Body of pancreas (tissue), 4 donors: ENCODE data around the gene PDZD2. TPM values are rescaled to one million over a fixed set of nuclear protein-coding genes. Genes with fewer than 3 reads are reported as not detected.

Experiments used
- ATAC-seq: fragments of 150-250 bp; one replicate; pipeline ENCODE4 v1.9.1; 2016
- DNase-seq, 4 donors: peaks; one replicate each; pipeline ENCODE4 v3.0.0-alpha.2; 2019
- H3K27ac ChIP-seq, 4 donors: fragments of 200-600 bp; sonication (generic); 1 replicate in 3 of 4; 2 replicates in 1 of 4; pipeline versions ENCODE4 v1.5.1 to v1.6.1; 2016 to 2019; ENCODE audit warnings: mild to moderate bottlenecking in 1 of 4, mixed read lengths in 1 of 4, moderate library complexity in 1 of 4
- H3K27me3 ChIP-seq, 2 donors: fragments of 200-600 bp; sonication (generic); one replicate each; pipeline ENCODE4 v1.6.0; 2016; ENCODE audit warnings: mild to moderate bottlenecking in 1 of 2
- H3K36me3 ChIP-seq, 2 donors: fragments of 200-600 bp; sonication (generic); replicated peaks in 1 of 2; 2 replicates each; pipeline ENCODE4 v1.5.1; 2016; ENCODE audit warnings: low read depth in 2 of 2; ENCODE audit not compliant: insufficient read depth in 1 of 2
- H3K4me1 ChIP-seq: fragments of 200-600 bp; sonication (generic); one replicate; pipeline ENCODE4 v1.6.0; 2016
- H3K4me3 ChIP-seq, 2 donors: fragments of 200-600 bp; sonication (generic); 1 replicate in 1 of 2; 2 replicates in 1 of 2; pipeline ENCODE4 v1.5.1; 2016 to 2019
- H3K9me3 ChIP-seq, 3 donors: fragments of 200-600 bp; sonication (generic); 1 replicate in 2 of 3; 2 replicates in 1 of 3; pipeline ENCODE4 v1.5.1; 2016
- CTCF ChIP-seq, 7 experiments: fragments of 450-650 bp in 4 of 7; fragments of 200-600 bp in 3 of 7; sonication (generic) in 3 of 7; IDR thresholded peaks; one replicate each; pipeline ENCODE4 v1.5.1; 2016 to 2019; ENCODE audit warnings: antibody characterized with exemption in 7 of 7
- POLR2A ChIP-seq, 3 donors: fragments of 450-650 bp; IDR thresholded peaks; one replicate each; pipeline ENCODE4 v1.6.1; 2016; ENCODE audit warnings: antibody characterized with exemption in 3 of 3, mild to moderate bottlenecking in 2 of 3
- WGBS, 2 donors: methylation state at CpG; one replicate each; pipeline ENCODE4 v1.1.5; 2017; 5-methylcytosine and 5-hydroxymethylcytosine counted together
- intact Hi-C: fragments of 100-400 bp; cut with DNase I; formaldehyde crosslinking; loops from one replicate; pipeline ENCODE4 v1.15.1; 2023
- total RNA-seq, 2 donors: library from RNA; depleted of rRNA; stranded (reverse); fragments of >200 nt; gene quantifications; one replicate each; pipeline ENCODE4 v1.1.0, GENCODE V29; 2016

The PDZD2 gene
- total RNA-seq, 2 donors from 2014 or later, result 3.9 to 12.9 TPM

GRCh38 chr5:31825518-31826068, 186.7 kb downstream of the PDZD2 start:
- intact Hi-C loops, result loop anchor here (10.0 kb wide), 1 partner anchor 259 kb away; no protein-coding TSS in a partner anchor

GRCh38 chr5:31827867-31828266, 188.9 kb downstream of the PDZD2 start:
- 94 to 100% methylated on average over 1 of the region's 1 CpG for WGBS, 2 donors
- no peaks in the 10 kb centered on the region for H3K36me3 ChIP-seq
- DNase-seq, result no peak
- no peak for TF ChIP-seq POLR2A (IDR thresholded peaks at IDR 0.05)
- no peak for TF ChIP-seq CTCF (IDR thresholded peaks at IDR 0.05)
- ATAC-seq, result no peak
- H3K27me3 ChIP-seq, result no peaks in the 10 kb centered on the region
- H3K4me1 ChIP-seq, result no peaks in the 10 kb centered on the region
- intact Hi-C loops, result loop anchor here (10.0 kb wide), 1 partner anchor 257 kb away; no protein-coding TSS in a partner anchor
- no peak overlapping the region for H3K27ac ChIP-seq
- H3K9me3 ChIP-seq, result no peaks in the 10 kb centered on the region
- H3K4me3 ChIP-seq, result no peak overlapping the region

More at GRCh38 chr5:31825518-31826068, 186.7 kb downstream of the PDZD2 start:
- no peak overlapping the region for H3K27ac ChIP-seq
- WGBS, 2 donors, result 5 to 9% methylated on average over 8 of the region's 8 CpGs
- no peak for TF ChIP-seq POLR2A (IDR thresholded peaks at IDR 0.05)
- TF ChIP-seq CTCF (IDR thresholded peaks at IDR 0.05), result peak in 6 of 7 experiments; percentile 60 to 80 (median 62)
- H3K36me3 ChIP-seq, result no peaks in the 10 kb centered on the region
- ATAC-seq (no peak), DNase-seq (peak; percentile 41 to 62 (median 54))
- no peaks in the 10 kb centered on the region for H3K27me3 ChIP-seq
- H3K4me1 ChIP-seq, result no peaks in the 10 kb centered on the region
- H3K9me3 ChIP-seq, result no peaks in the 10 kb centered on the region
- no peak overlapping the region for H3K4me3 ChIP-seq

GRCh38 chr5:31832966-31833365, 194.0 kb downstream of the PDZD2 start:
- Histone ChIP-seq H3K9me3 (no peaks in the 10 kb centered on the region), H3K4me1 (no peaks in the 10 kb centered on the region), H3K36me3 (no peaks in the 10 kb centered on the region), H3K27me3 (no peaks in the 10 kb centered on the region), H3K4me3 (no peak overlapping the region), H3K27ac (no peak overlapping the region)
- 57 to 61% methylated on average over 4 of the region's 4 CpGs for WGBS, 2 donors
- ATAC-seq, result no peak
- no peak for TF ChIP-seq CTCF (IDR thresholded peaks at IDR 0.05)
- no peak for TF ChIP-seq POLR2A (IDR thresholded peaks at IDR 0.05)
- intact Hi-C loops, result no loop called here
- DNase-seq, result no peak

- H3K36me3 ChIP-seq, result no peaks in the 10 kb centered on the region
- H3K4me3 ChIP-seq, result no peak overlapping the region
- no peaks in the 10 kb centered on the region for H3K27me3 ChIP-seq
- no peaks in the 10 kb centered on the region for H3K9me3 ChIP-seq
- 47 to 70% methylated on average over 2 of the region's 2 CpGs for WGBS, 2 donors
- H3K27ac ChIP-seq, result no peak overlapping the region
- DNase-seq (no peak), ATAC-seq (no peak)
- intact Hi-C loops, result no loop called here
- TF ChIP-seq CTCF (IDR thresholded peaks at IDR 0.05) (no peak), POLR2A (IDR thresholded peaks at IDR 0.05) (no peak)
- H3K4me1 ChIP-seq, result no peaks in the 10 kb centered on the region
These were observed 194.8 kb downstream of the PDZD2 start for GRCh38 chr5:31833710-31834109.
